Measurements from ENCODE around the gene POLR3H.

POLR3H gene

GRCh38 chr22:41512421-41513194, 31.7 kb downstream of the POLR3H start:
- DNase-seq: peak; percentile 76

GRCh38 chr22:41511521-41511968, 32.7 kb downstream of the POLR3H start:
- DNase-seq: no peak

- DNase-seq: no peak
Observed at GRCh38 chr22:41508770-41509170, 35.5 kb downstream of the POLR3H start.

GRCh38 chr22:41507330-41508063, 36.8 kb downstream of the POLR3H start:
- DNase-seq: no peak

GRCh38 chr22:41505511-41506220, 38.6 kb downstream of the POLR3H start:
- no peak for DNase-seq

GRCh38 chr22:41504816-41505215, 39.5 kb downstream of the POLR3H start:
- no peak for DNase-seq

GRCh38 chr22:41504397-41504796, 39.9 kb downstream of the POLR3H start:
- DNase-seq: no peak

GRCh38 chr22:41501209-41501608, 43.1 kb downstream of the POLR3H start:
- no peak for DNase-seq

GRCh38 chr22:41500303-41500702, 44.0 kb downstream of the POLR3H start:
- no peak for DNase-seq

- DNase-seq: no peak
Observed at GRCh38 chr22:41499624-41500280, 44.5 kb downstream of the POLR3H start.

- DNase-seq: no peak
Observed at GRCh38 chr22:41498303-41498835, 45.9 kb downstream of the POLR3H start.

- DNase-seq: no peak
Observed at GRCh38 chr22:41491374-41492100, 52.7 kb downstream of the POLR3H start.

GRCh38 chr22:41488596-41489385, 55.5 kb downstream of the POLR3H start:
- DNase-seq: no peak

- no peak for DNase-seq
Observed at GRCh38 chr22:41488076-41488475, 56.2 kb downstream of the POLR3H start.

GRCh38 chr22:41487037-41487935, 57.0 kb downstream of the POLR3H start:
- DNase-seq: no peak

GRCh38 chr22:41485033-41485432, 59.2 kb downstream of the POLR3H start:
- DNase-seq: no peak

- peak; percentile 50 for DNase-seq
Observed at GRCh38 chr22:41482319-41482935, 61.8 kb downstream of the POLR3H start.

GRCh38 chr22:41481925-41482318, 62.3 kb downstream of the POLR3H start:
- DNase-seq: no peak

- DNase-seq: peak; percentile 68
Observed at GRCh38 chr22:41481131-41481830, 63.0 kb downstream of the POLR3H start.

Measured in EL (cell line).